ENCODE data around the gene PIN1.

GRCh38 chr19:9786819-9787218, 48.3 kb upstream of the PIN1 start:
- TF ChIP-seq POLR2AphosphoS5 (IDR thresholded peaks at IDR 0.05) (no peak), POLR2A (IDR thresholded peaks at IDR 0.05) (no peak), CTCF (IDR thresholded peaks at IDR 0.05) (no peak), EP300 (IDR thresholded peaks at IDR 0.05; ENCODE audit: low read depth) (no peak)
